GM23338 (cell line): ENCODE data around the gene OST4. TPM values are rescaled to one million over a fixed set of nuclear protein-coding genes. Genes with fewer than 3 reads are reported as not detected.

Experiments used
- ATAC-seq: fragments of 200-7000 bp; cut with Tn5 transposase; 3 replicates; pipeline ENCODE4 v1.9.1; 2020
- DNase-seq: peaks from one replicate; pipeline ENCODE4 v3.0.0-alpha.2; 2015; ENCODE audit warnings: low spot score
- H2AFZ ChIP-seq: fragments of 200-600 bp; sonication (generic); 2 replicates; pipeline ENCODE4 v1.8.0; 2016; ENCODE audit warnings: antibody characterized with exemption, mild to moderate bottlenecking, moderate library complexity
- H3F3A ChIP-seq: fragments of 200-600 bp; sonication (generic); replicated peaks from 2 replicates; pipeline ENCODE4 v1.8.0; 2017; ENCODE audit warnings: antibody characterized with exemption, mixed run types, low read depth
- H3K27ac ChIP-seq: fragments of 200-600 bp; sonication (generic); 2 replicates; pipeline ENCODE4 v1.6.1; 2016; ENCODE audit warnings: low read depth
- H3K27me3 ChIP-seq: fragments of 200-600 bp; sonication (generic); 2 replicates; pipeline ENCODE4 v1.8.0; 2016; ENCODE audit warnings: mild to moderate bottlenecking, mixed run types, moderate library complexity; ENCODE audit not compliant: insufficient read depth
- H3K36me3 ChIP-seq: fragments of 200-600 bp; sonication (generic); 2 replicates; pipeline ENCODE4 v1.8.0; 2016; ENCODE audit warnings: mild to moderate bottlenecking; ENCODE audit not compliant: insufficient read depth
- H3K4me1 ChIP-seq: fragments of 200-600 bp; sonication (generic); 2 replicates; pipeline ENCODE4 v1.8.0; 2016; ENCODE audit warnings: mild to moderate bottlenecking, moderate library complexity; ENCODE audit not compliant: insufficient read depth
- H3K4me2 ChIP-seq: fragments of 200-600 bp; sonication (generic); 2 replicates; pipeline ENCODE4 v1.7.1; 2017; ENCODE audit warnings: mixed run types
- H3K4me3 ChIP-seq: fragments of 200-600 bp; sonication (generic); 2 replicates; pipeline ENCODE4 v1.6.1; 2016; ENCODE audit warnings: mixed run types
- H3K79me2 ChIP-seq: fragments of 200-600 bp; sonication (generic); replicated peaks from 2 replicates; pipeline ENCODE4 v1.8.0; 2017; ENCODE audit warnings: mild to moderate bottlenecking; ENCODE audit not compliant: insufficient read depth
- H3K9me2 ChIP-seq: fragments of 200-600 bp; sonication (generic); 2 replicates; pipeline ENCODE4 v1.8.0; 2017; ENCODE audit not compliant: insufficient read depth
- H4K20me1 ChIP-seq: fragments of 200-600 bp; sonication (generic); replicated peaks from 2 replicates; pipeline ENCODE4 v1.8.0; 2017; ENCODE audit warnings: mild to moderate bottlenecking; ENCODE audit not compliant: insufficient read depth
- H3K27ac Mint-ChIP-seq: 2 replicates; pipeline ENCODE4 v1.8.0; 2020; ENCODE audit warnings: inconsistent platforms, mild to moderate bottlenecking, moderate library complexity, mixed read lengths
- H3K27me3 Mint-ChIP-seq: 3 replicates; pipeline ENCODE4 v1.8.0; 2022; ENCODE audit warnings: low read depth, mild to moderate bottlenecking, moderate library complexity, mixed read lengths, inconsistent platforms; ENCODE audit not compliant: insufficient read depth, poor library complexity
- H3K36me3 Mint-ChIP-seq: 3 replicates; pipeline ENCODE4 v1.8.0; 2021; ENCODE audit warnings: low read depth, mild to moderate bottlenecking, inconsistent platforms, moderate library complexity, mixed read lengths
- H3K4me1 Mint-ChIP-seq: 3 replicates; pipeline ENCODE4 v1.8.0; 2020; ENCODE audit warnings: mild to moderate bottlenecking, inconsistent platforms, mixed read lengths
- H3K4me3 Mint-ChIP-seq: 3 replicates; pipeline ENCODE4 v1.8.0; 2021; ENCODE audit warnings: moderate library complexity, mild to moderate bottlenecking, inconsistent platforms, mixed read lengths
- H3K9me3 Mint-ChIP-seq: 3 replicates; pipeline ENCODE4 v1.8.0; 2020; ENCODE audit warnings: moderate library complexity, mild to moderate bottlenecking, inconsistent platforms, mixed read lengths
- CTCF ChIP-seq, 2 experiments: fragments of 200-600 bp in 1 of 2; sonication (generic) in 1 of 2; conservative IDR thresholded peaks; 2 replicates each; pipeline versions ENCODE4 v1.5.1 to v1.6.1; 2016 to 2017; ENCODE audit warnings: antibody characterized with exemption in 2 of 2, low read depth in 2 of 2, mild to moderate bottlenecking in 2 of 2, moderate library complexity in 1 of 2
- REST ChIP-seq: IDR thresholded peaks from one replicate; pipeline ENCODE4 v1.6.1; 2018; ENCODE audit warnings: antibody characterized with exemption; ENCODE audit not compliant: unreplicated experiment
- ZNF331 ChIP-seq: fragments of 250-450 bp; sonication (Bioruptor Pico); IDR thresholded peaks from 2 replicates; pipeline ENCODE4 v1.5.0; 2020; ENCODE audit warnings: low read depth, mild to moderate bottlenecking, moderate library complexity
- ZNF462 ChIP-seq: fragments of 250-450 bp; sonication (Bioruptor Pico); IDR thresholded peaks from 2 replicates; pipeline ENCODE4 v1.5.0; 2020; ENCODE audit warnings: mild to moderate bottlenecking, moderate library complexity
- polyA plus RNA-seq: library from polyadenylated mRNA; unstranded; fragments of >200 nt; fragmentation: Nextera tagmentation; extraction: Ambion mirVana; gene quantifications from 2 replicates; pipeline ENCODE4 v1.2.1, GENCODE V29; 2016
- total RNA-seq: library from RNA; depleted of rRNA; stranded (reverse); fragments of >200 nt; shearing (Covaris generic); gene quantifications from 2 replicates; pipeline ENCODE4 v1.2.3, GENCODE V29; 2014

OST4 gene
- total and polyA plus RNA-seq, 2 experiments from 2014 or later: 226 to 568 TPM

- Histone ChIP-seq H3F3A (no peaks in the 10 kb centered on the region), H3K36me3 (no peaks in the 10 kb centered on the region), H3K9me2 (no peaks in the 10 kb centered on the region), H3K27ac (no peak overlapping the region), H3K27me3 (no peaks in the 10 kb centered on the region), H3K79me2 (no peaks in the 10 kb centered on the region), H3K4me1 (no peaks in the 10 kb centered on the region), H3K4me2 (no peak overlapping the region), H2AFZ (no peak overlapping the region), H4K20me1 (no peaks in the 10 kb centered on the region), H3K4me3 (no peak overlapping the region)
- Mint-ChIP-seq H3K4me3 (no peak overlapping the region), H3K36me3 (no peaks in the 10 kb centered on the region), H3K27ac (no peak overlapping the region), H3K9me3 (no peaks in the 10 kb centered on the region), H3K4me1 (peaks cover 2% of the 10 kb centered on the region; the same call in 1 of the 3 replicates), H3K27me3 (peaks cover 6% of the 10 kb centered on the region)
- TF ChIP-seq ZNF331 (CRISPR knock-in tag) (no peak), ZNF462 (CRISPR knock-in tag) (no peak)
- no peak for DNase-seq
- ATAC-seq: no peak
Observed at GRCh38 chr2:27105981-27106380, 34.5 kb upstream of the OST4 start.

- DNase-seq: no peak
- H3F3A ChIP-seq: no peaks in the 10 kb centered on the region
- peak; percentile 33 for ATAC-seq
- no peaks in the 10 kb centered on the region for H3K27me3 ChIP-seq
- no peak overlapping the region for H3K27ac ChIP-seq
- no peak overlapping the region for H2AFZ ChIP-seq
- H3K4me3 ChIP-seq: no peak overlapping the region
- H3K79me2 ChIP-seq: no peaks in the 10 kb centered on the region
- no peaks in the 10 kb centered on the region for H4K20me1 ChIP-seq
- peaks cover 13% of the 10 kb centered on the region for H3K27me3 Mint-ChIP-seq
- no peaks in the 10 kb centered on the region; the same call in 2 of the 3 replicates for H3K36me3 Mint-ChIP-seq
- H3K9me2 ChIP-seq: no peaks in the 10 kb centered on the region
- no peak overlapping the region for H3K4me2 ChIP-seq
- no peaks in the 10 kb centered on the region for H3K9me3 Mint-ChIP-seq
- H3K4me1 Mint-ChIP-seq: peaks cover 3% of the 10 kb centered on the region; the same call in 1 of the 3 replicates
- H3K27ac Mint-ChIP-seq: no peak overlapping the region
- no peaks in the 10 kb centered on the region for H3K36me3 ChIP-seq
- H3K4me3 Mint-ChIP-seq: no peak overlapping the region
- no peaks in the 10 kb centered on the region for H3K4me1 ChIP-seq
- 0 out of 4 replicates have a peak, but pooled peaks of 1 of the 2 experiments have one; percentile 5 for TF ChIP-seq CTCF (conservative IDR thresholded peaks at IDR 0.05; ENCODE audit: low read depth in 2 of 2)
- TF ChIP-seq REST: no peak
Observed at GRCh38 chr2:27102329-27102728, 30.9 kb upstream of the OST4 start.
